Dendritic cell treated with granulocyte-macrophage colony-stimulating factor and Interleukin-4, amounts not matched to agents 40 ng/mL and 50 ng/mL, for 4 days (primary cell): ENCODE results near the gene PFKFB3.
"Not testable (repeated sequence)": the region's sequence is repeated elsewhere in the genome, so short reads cannot be mapped to it uniquely, and the experiment has no call there.

ENCODE experiments used
- H3K27ac Mint-ChIP-seq: one replicate; pipeline ENCODE4 v1.8.0; 2022; ENCODE audit warnings: mild to moderate bottlenecking, mixed read lengths
- H3K27me3 Mint-ChIP-seq: one replicate; pipeline ENCODE4 v1.8.0; 2022; ENCODE audit warnings: mild to moderate bottlenecking, mixed read lengths
- H3K36me3 Mint-ChIP-seq: one replicate; pipeline ENCODE4 v1.8.0; 2022; ENCODE audit warnings: low read depth, mixed read lengths
- H3K4me1 Mint-ChIP-seq: one replicate; pipeline ENCODE4 v1.8.0; 2022; ENCODE audit warnings: low read depth, mixed read lengths
- H3K4me3 Mint-ChIP-seq: one replicate; pipeline ENCODE4 v1.8.0; 2022; ENCODE audit warnings: mild to moderate bottlenecking, moderate library complexity, mixed read lengths
- H3K9me3 Mint-ChIP-seq: one replicate; pipeline ENCODE4 v1.8.0; 2022; ENCODE audit warnings: mixed read lengths
- intact Hi-C: fragments of 100-400 bp; cut with micrococcal nuclease; formaldehyde crosslinking; loops from one replicate; pipeline ENCODE4 v1.15.0; 2022

Gene PFKFB3

GRCh38 chr10:6236349-6237198, 33.8 kb downstream of the PFKFB3 start:
- Mint-ChIP-seq H3K4me3 (no peak overlapping the region), H3K27me3 (no peaks in the 10 kb centered on the region), H3K9me3 (no peaks in the 10 kb centered on the region), H3K4me1 (peaks cover 8% of the 10 kb centered on the region), H3K36me3 (peaks cover 68% of the 10 kb centered on the region), H3K27ac (no peak overlapping the region)
- intact Hi-C loops, result no loop called here

- H3K4me1 Mint-ChIP-seq, result peaks cover 8% of the 10 kb centered on the region
- H3K27me3 Mint-ChIP-seq, result no peaks in the 10 kb centered on the region
- no peak overlapping the region for H3K27ac Mint-ChIP-seq
- H3K4me3 Mint-ChIP-seq, result no peak overlapping the region
- peaks cover 65% of the 10 kb centered on the region for H3K36me3 Mint-ChIP-seq
- H3K9me3 Mint-ChIP-seq, result no peaks in the 10 kb centered on the region
- intact Hi-C loops, result no loop called here
These were observed 34.4 kb downstream of the PFKFB3 start for GRCh38 chr10:6237199-6237530.

- H3K4me3 Mint-ChIP-seq, intact Hi-C loops, H3K27me3 Mint-ChIP-seq, H3K9me3 Mint-ChIP-seq, H3K27ac Mint-ChIP-seq: not testable (repeated sequence)
- peaks cover 53% of the 10 kb centered on the region for H3K36me3 Mint-ChIP-seq
- peaks cover 13% of the 10 kb centered on the region for H3K4me1 Mint-ChIP-seq
These were observed 36.0 kb downstream of the PFKFB3 start for GRCh38 chr10:6238587-6239212.

- Mint-ChIP-seq H3K27me3 (no peaks in the 10 kb centered on the region), H3K36me3 (peaks cover 46% of the 10 kb centered on the region), H3K4me1 (peaks cover 19% of the 10 kb centered on the region), H3K4me3 (no peak overlapping the region), H3K27ac (no peak overlapping the region), H3K9me3 (no peaks in the 10 kb centered on the region)
- intact Hi-C loops, result no loop called here
These were observed 36.7 kb downstream of the PFKFB3 start for GRCh38 chr10:6239213-6239991.

GRCh38 chr10:6240254-6240653, 37.5 kb downstream of the PFKFB3 start:
- no peaks in the 10 kb centered on the region for H3K9me3 Mint-ChIP-seq
- H3K4me3 Mint-ChIP-seq, result no peak overlapping the region
- peaks cover 38% of the 10 kb centered on the region for H3K36me3 Mint-ChIP-seq
- no peak overlapping the region for H3K27ac Mint-ChIP-seq
- H3K27me3 Mint-ChIP-seq, result no peaks in the 10 kb centered on the region
- peaks cover 20% of the 10 kb centered on the region for H3K4me1 Mint-ChIP-seq
- intact Hi-C loops, result no loop called here

- Mint-ChIP-seq H3K9me3 (no peaks in the 10 kb centered on the region), H3K36me3 (peaks cover 19% of the 10 kb centered on the region)
These were observed 39.4 kb downstream of the PFKFB3 start for GRCh38 chr10:6242089-6242488.

GRCh38 chr10:6244510-6244909, 41.8 kb downstream of the PFKFB3 start:
- Mint-ChIP-seq H3K9me3 (no peaks in the 10 kb centered on the region), H3K36me3 (peaks cover 17% of the 10 kb centered on the region), H3K4me1 (peaks cover 13% of the 10 kb centered on the region), H3K4me3 (no peak overlapping the region), H3K27me3 (no peaks in the 10 kb centered on the region), H3K27ac (no peak overlapping the region)
- intact Hi-C loops, result no loop called here

More at GRCh38 chr10:6242089-6242488, 39.4 kb downstream of the PFKFB3 start:
- intact Hi-C loops, result no loop called here
- no peak overlapping the region for H3K27ac Mint-ChIP-seq
- no peak overlapping the region for H3K4me3 Mint-ChIP-seq
- H3K4me1 Mint-ChIP-seq, result peaks cover 20% of the 10 kb centered on the region
- no peaks in the 10 kb centered on the region for H3K27me3 Mint-ChIP-seq

- Mint-ChIP-seq H3K4me3 (no peak overlapping the region), H3K36me3 (peaks cover 3% of the 10 kb centered on the region), H3K27ac (no peak overlapping the region), H3K9me3 (no peaks in the 10 kb centered on the region), H3K27me3 (no peaks in the 10 kb centered on the region), H3K4me1 (peaks cover 13% of the 10 kb centered on the region)
- intact Hi-C loops, result no loop called here
These were observed 44.4 kb downstream of the PFKFB3 start for GRCh38 chr10:6247041-6247712.

GRCh38 chr10:6248908-6249307, 46.2 kb downstream of the PFKFB3 start:
- not testable (repeated sequence) for H3K27ac Mint-ChIP-seq

GRCh38 chr10:6249698-6250097, 47.0 kb downstream of the PFKFB3 start:
- H3K4me1 Mint-ChIP-seq, result peaks cover 7% of the 10 kb centered on the region
- H3K27ac Mint-ChIP-seq, result no peak overlapping the region
- intact Hi-C loops, result no loop called here
- no peaks in the 10 kb centered on the region for H3K9me3 Mint-ChIP-seq
- no peaks in the 10 kb centered on the region for H3K36me3 Mint-ChIP-seq
- no peak overlapping the region for H3K4me3 Mint-ChIP-seq
- H3K27me3 Mint-ChIP-seq, result no peaks in the 10 kb centered on the region

More at GRCh38 chr10:6248908-6249307, 46.2 kb downstream of the PFKFB3 start:
- intact Hi-C loops, H3K4me1 Mint-ChIP-seq, H3K9me3 Mint-ChIP-seq, H3K36me3 Mint-ChIP-seq, H3K27me3 Mint-ChIP-seq, H3K4me3 Mint-ChIP-seq: not testable (repeated sequence)

GRCh38 chr10:6250745-6251144, 48.0 kb downstream of the PFKFB3 start:
- Mint-ChIP-seq H3K9me3 (no peaks in the 10 kb centered on the region), H3K36me3 (no peaks in the 10 kb centered on the region), H3K27me3 (no peaks in the 10 kb centered on the region), H3K4me1 (peaks cover 7% of the 10 kb centered on the region), H3K4me3 (no peak overlapping the region), H3K27ac (no peak overlapping the region)
- intact Hi-C loops, result no loop called here

GRCh38 chr10:6254201-6254600, 51.5 kb downstream of the PFKFB3 start:
- Mint-ChIP-seq H3K27ac (no peak overlapping the region), H3K4me3 (no peak overlapping the region), H3K27me3 (peaks cover under 1% of the 10 kb centered on the region), H3K9me3 (peaks cover 5% of the 10 kb centered on the region), H3K4me1 (peaks cover 7% of the 10 kb centered on the region), H3K36me3 (no peaks in the 10 kb centered on the region)
- intact Hi-C loops, result no loop called here

- intact Hi-C loops, result no loop called here
- Mint-ChIP-seq H3K36me3 (no peaks in the 10 kb centered on the region), H3K27me3 (peaks cover 7% of the 10 kb centered on the region), H3K4me1 (peaks cover 7% of the 10 kb centered on the region), H3K4me3 (no peak overlapping the region), H3K27ac (no peak overlapping the region), H3K9me3 (peaks cover 12% of the 10 kb centered on the region)
These were observed 52.9 kb downstream of the PFKFB3 start for GRCh38 chr10:6255548-6256061.
